GM12873 (cell line): ENCODE results near the gene B3GNT9.

Experiments used
- TF ChIP-seq, protein P1 (sequence below): IDR thresholded peaks from 2 replicates; pipeline ENCODE4 v1.5.1; 2012; ENCODE audit warnings: low read depth, mild to moderate bottlenecking, moderate library complexity, low read length, control low read depth; ENCODE audit not compliant: insufficient read depth; ENCODE audit errors: missing control alignments

The B3GNT9 gene

DNA sequence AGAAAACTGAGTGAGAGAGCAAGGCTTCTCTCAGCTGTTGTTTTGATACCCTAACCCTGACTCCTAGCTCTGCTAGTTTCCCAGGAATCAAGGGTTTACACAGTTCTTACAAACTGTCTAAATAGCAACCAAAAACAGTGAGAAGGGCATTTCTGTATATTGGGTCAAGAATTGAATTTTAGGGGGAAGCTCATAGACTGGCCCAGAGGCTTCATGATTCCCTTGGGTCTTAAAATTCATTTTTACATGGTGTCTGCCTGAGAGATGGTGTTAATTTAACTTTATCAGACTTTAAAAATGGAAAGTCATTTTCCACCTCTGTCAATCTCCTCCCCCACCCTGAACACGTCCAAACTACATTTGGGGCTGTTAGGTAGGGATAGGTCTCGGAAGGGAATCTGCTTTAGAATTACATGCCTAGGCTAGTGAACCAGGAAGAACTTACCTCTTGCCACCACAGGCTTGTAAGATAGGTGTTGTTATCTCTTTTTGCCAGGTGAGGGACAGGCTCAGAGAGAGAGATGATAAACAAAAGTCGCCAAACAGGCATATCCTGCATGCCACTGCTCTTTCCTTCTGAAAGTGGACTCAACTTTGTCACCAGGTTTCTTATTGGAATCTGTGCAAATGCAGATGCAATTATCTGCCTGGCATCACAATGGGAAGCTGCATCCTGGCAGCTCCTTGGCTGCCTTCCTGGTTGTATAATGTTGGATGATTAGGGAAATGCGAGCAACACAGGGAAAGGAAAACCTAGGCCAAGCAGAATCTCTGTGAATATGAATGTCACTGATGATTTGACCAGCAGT, 38.0 kb downstream of the B3GNT9 start:
- TF ChIP-seq, protein P1, sequence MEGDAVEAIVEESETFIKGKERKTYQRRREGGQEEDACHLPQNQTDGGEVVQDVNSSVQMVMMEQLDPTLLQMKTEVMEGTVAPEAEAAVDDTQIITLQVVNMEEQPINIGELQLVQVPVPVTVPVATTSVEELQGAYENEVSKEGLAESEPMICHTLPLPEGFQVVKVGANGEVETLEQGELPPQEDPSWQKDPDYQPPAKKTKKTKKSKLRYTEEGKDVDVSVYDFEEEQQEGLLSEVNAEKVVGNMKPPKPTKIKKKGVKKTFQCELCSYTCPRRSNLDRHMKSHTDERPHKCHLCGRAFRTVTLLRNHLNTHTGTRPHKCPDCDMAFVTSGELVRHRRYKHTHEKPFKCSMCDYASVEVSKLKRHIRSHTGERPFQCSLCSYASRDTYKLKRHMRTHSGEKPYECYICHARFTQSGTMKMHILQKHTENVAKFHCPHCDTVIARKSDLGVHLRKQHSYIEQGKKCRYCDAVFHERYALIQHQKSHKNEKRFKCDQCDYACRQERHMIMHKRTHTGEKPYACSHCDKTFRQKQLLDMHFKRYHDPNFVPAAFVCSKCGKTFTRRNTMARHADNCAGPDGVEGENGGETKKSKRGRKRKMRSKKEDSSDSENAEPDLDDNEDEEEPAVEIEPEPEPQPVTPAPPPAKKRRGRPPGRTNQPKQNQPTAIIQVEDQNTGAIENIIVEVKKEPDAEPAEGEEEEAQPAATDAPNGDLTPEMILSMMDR: no peak

DNA sequence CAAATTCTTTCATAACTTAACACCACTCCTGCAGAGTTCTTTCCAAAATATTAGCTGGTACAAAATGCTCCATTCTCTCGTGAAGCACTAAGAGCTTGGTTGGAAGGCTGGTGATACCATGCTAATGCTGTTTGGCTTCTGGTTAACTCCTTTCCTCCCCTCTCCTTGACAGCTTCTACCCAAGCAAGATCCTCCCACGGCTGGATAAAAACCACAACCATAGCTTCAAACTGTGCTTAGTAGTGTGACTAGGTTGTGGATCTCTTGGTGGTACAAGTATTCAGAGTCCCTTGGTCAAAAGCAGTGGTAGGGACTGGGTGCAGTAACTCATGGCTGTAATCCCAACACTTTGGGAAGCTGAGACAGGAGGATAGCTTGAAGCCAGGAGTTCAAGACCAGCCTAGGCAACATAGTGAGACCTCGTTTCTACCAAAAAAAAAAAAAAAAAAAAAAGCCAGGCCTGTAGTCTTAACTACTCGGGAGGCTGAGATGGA, 38.8 kb downstream of the B3GNT9 start:
- TF ChIP-seq, protein P1: no peak

DNA sequence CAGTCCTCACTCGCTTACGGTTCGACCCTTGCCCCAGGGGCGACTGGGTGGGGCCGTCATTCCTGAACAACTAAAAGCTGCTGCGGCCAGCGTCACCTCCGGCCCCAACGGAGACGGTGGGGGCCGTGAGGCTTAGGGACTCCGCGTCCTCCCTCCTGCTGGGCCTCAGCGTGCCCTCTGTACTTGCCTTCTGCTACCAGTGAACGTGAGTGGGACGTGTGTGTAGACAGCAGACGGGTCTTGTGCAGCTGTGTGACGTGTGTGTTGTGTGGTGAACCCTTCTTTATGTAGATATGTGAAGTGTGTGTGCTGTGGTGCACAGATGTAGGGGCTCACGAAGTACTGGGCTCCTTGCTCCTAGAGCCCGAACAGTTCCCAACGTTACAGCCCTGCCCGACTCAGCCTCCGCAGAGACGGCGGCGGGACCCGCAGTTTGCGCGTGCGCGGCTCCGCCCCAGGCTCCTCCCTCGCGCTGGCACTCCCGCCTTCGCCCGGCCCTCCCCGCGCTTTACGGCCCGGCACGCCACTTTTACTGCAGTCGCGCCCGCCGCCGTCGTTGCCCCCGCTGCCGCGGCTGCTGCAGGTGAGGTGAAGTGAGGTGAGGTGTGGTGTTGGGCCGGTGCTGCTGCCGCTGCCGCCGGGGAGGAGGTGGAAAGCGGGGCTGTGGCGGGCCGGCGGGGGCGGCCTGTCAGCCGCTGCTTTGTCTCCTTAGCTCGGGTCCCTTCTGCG, 41.2 kb downstream of the B3GNT9 start, which contains the start of gene PHAF1:
Gene PHAF1 (plus strand): TSS at position 535 of the 729 bp plus-strand sequence. CDS start 235 bp downstream, outside the sequence.
- TF ChIP-seq, protein P1: no peak

DNA sequence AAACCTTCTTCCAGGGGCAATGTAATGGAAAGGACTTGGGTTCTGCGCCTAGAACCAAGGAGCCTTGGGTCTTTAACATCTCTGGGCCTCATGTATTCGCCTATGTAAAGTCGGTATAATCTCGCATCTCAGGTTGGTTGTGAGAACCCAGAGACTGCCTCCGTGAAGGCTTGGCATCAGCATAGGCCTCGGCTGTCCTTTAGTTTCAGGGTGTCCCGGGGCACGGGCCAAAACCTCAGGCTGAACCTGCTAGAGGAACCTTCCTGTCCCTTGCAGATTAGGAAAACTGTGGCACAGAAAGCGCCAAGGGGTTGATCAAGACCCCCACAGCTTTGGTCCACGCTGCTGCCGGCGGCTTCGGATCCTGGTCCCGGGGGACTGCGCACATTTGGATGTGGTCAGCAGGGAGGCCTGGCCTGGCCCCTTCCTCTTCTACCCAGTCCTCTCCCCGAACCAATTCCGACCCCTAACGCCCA, 41.8 kb downstream of the B3GNT9 start:
- TF ChIP-seq, protein P1: no peak

DNA sequence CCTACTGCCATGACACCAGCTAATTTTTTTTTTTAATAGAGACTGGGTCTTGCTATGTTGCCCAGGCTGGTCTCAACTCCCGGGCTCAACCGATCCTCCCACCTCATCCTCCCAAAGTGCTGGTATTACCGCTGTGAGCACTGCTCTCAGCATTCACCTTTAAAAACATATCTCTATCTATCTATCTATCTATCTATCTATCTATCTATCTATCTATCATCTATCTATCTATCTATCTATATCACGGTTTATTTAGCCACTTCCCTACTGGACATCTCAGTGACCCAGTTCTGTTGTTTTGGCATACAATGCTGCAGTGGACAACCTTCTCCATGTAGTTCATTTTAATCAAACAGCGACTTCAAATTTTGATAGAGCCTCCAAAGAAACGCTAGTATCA, 42.3 kb downstream of the B3GNT9 start:
- TF ChIP-seq, protein P1: no peak

DNA sequence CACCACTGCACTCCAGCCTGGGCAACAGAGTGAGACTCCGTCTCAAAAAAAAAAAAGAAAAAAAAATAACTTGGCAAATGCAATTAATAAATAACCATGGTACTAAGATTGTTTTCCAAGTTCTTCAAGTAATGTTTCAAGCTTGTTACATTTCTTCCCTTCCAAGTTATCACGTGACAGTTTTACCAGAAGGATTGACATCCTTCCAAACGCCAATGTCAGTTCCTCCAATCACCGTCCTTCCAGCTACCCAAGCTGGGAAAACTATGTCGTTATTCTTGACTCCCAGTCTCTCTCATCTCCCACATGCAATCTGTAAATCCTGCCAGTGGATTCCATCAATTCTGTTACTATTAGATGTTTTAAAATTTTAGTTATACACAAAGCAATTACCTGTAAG, 44.9 kb downstream of the B3GNT9 start:
- TF ChIP-seq, protein P1: no peak

DNA sequence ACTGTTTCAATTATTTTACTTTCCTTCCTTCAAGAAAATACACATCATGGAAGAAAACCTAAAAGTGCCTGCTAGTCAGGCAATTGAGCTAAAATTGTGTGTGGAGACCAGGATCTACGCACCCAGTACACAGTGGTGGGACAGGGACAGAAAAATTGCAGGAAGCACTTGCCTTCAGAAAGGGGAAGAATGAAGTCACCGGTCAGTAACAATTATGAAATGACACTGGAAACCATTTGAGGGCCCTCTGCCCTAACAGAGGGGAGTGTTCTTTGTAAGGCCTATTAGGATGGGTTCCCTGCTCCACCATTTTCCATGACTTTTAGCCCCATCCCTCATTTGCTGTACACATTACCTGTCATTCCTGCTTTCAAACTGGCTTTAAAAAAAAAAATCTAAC, 45.6 kb downstream of the B3GNT9 start:
- TF ChIP-seq, protein P1: no peak
